T-helper 1 cell treated with Interleukin-12 subunit alpha and Interleukin-12 subunit beta and Interleukin-4 antibody, amounts not matched to agents 30 ng/mL and 1 ng/mL, for 36 hours (primary cell): Measurements from ENCODE around the gene ALK. TPM values are rescaled to one million over a fixed set of nuclear protein-coding genes. Genes with fewer than 3 reads are reported as not detected.

Experiments
- intact Hi-C: fragments of 100-400 bp; cut with micrococcal nuclease; formaldehyde crosslinking; loops from one replicate; pipeline ENCODE4 v1.15.1; 2024
- total RNA-seq: library from RNA; stranded (reverse); gene quantifications from 2 replicates; pipeline ENCODE4 v1.2.3, GENCODE V29; 2022

Gene ALK
- total RNA-seq, 1 donor from 2014 or later, result not detected

DNA sequence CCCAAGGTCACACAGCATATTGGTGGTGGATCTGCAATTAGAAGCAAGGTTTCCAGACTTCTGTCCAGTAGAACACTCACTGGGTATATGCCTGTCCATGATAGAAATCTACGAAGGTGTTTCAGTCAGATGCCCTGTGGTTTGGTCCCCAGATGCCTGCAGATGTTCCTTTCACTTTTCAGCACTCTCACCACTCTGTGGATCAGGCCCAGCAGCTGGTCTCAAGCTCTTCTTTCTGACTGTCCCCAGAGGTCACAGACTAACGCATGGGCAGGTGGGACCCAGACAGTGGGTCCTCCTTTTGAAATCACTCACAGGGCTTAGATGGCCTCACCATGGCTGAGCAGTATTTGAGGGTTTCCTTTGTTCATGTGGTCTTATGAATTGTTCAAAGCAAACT is 376.5 kb downstream of the ALK start:
- intact Hi-C loops, result no loop called here

DNA sequence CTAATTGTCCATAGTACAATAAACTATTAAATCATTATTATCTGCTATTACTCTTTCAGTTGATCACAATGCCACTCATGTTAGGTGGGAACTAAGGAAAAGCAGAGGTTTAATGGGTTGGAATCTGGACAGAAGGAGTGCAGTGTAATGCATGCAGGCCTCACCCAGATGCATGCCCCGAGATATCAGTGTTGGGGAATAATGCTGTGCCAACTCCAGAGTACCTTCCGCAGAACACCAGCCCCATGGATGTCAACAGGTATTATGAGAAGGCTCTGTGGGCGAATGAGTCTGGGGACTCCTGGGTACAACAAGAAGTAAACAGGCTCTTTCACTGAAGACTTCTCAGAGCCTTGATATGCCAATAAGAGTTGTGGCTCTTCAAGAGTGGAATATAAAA is 377.4 kb downstream of the ALK start:
- intact Hi-C loops, result no loop called here

DNA sequence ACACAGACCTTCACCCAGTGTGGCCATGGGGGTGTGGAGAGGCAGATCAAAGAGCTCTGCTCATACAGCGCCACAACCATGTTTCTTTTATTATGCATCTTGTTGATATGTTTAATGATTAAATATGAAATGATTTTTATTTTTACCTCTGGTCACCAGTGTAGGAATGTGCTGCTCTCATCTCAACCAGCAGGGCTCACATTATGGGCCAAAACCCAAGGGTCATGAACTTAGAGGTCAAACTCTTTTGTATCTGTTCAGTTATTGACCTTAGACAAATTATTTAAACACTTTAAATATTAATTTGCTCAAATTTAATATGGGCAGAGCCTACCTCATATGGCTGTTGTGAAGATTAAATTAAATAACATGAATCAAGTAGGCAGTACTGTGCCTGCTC is 386.2 kb downstream of the ALK start:
- intact Hi-C loops, result no loop called here

DNA sequence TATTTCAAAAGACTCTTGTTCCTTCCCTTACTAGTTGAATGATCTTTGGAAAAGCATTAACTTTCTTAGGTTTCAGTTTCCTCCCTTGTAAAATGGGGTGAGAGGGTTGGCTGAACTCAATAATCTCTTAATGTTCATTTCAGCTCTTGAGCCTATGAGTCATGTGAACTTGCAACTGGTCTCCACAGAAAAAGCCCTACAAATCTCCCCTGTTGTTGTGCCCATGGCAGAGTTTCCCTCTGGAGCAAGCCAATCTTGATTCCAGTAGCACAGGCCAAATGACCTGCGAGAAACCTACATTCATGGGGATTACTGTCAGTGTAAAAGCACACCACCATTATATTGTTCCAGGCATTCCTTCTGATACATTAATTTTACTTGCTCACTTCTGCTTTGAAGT is 388.9 kb downstream of the ALK start:
- intact Hi-C loops, result no loop called here

DNA sequence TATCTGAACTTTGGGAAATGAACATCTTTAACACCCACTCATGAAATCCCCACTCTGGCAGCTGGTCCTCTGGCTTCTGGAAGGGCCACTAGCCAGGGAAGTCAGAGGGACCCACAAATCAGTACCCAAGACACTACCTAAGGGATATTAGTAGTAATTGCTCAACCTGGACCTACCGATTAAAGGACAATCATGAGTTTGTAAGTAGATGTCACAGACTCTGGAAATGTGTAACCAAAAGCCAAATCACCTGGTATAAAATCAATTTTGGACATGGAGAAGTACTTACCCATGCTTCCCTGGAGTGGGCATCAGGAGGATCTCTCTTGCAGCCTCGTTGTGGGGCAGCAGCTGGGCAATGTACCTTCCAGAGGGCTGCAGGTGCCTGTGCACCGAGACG is 389.8 kb downstream of the ALK start:
- intact Hi-C loops, result no loop called here

DNA sequence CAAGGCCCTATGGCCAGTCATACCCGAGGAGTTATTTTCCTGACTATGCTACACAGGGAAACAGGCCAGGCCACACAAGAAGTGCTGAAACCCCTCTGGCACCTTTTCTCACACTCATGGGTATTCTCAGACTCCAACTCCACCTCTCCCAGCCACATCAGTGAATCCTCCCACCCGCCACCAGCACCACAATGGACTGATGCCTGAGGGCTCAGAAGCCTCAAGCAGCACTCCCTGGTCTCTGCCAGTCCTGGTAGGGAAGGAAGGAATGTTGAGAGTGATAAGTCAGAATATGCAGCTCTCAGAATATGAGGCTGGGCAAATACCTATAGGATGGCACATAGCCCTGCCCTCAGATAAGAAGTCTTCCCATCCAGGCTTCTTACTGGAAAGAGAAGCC is 391.1 kb downstream of the ALK start:
- intact Hi-C loops, result no loop called here

DNA sequence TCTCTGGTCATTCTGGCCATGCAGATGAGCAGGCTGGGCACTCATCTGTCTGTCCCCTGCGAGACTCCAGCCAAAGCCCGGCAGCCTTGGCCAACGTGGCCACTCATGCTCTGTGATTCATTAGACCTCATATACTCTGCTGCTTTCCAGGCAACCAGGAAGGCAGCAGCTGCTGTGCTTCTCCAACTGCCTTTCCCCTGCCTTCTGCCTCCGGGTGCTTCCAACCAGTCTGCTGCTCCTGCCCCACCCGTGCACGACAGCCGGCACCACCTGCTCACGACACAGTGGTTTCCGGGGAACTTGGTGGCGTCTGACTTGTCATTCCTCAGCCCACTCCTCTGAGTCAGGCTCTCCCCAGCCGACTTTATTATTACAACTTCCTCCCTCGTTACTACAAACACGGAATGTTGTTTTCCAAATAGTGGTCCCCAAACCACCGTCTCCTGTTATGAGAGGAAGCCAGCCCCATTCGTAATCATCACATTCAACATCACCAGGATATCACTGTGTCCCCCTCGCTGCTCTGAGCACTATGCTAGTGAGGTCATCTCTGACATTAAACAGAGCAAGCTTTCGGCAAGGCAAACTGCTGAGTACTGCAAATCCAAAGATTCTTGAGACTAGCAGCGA is 392.4 kb downstream of the ALK start:
- intact Hi-C loops, result no loop called here

DNA sequence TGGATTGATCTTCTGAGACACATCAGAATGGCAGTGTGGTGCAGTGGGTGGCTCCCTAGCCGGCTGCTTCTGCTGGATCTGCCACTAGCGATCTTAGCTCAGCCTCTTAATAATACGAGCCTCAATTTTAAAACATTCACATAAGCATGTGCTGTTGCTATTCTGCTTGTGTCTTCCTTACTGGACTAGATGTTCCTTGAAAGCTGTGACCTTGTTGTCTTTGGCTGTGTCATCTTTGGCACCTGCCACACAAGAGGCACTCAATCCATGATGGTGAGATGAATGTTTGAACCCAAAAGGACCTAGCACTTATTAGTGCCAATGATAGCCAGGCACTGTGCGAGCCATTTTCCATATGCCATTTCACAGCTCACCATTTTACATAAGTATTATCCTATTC is 393.0 kb downstream of the ALK start:
- intact Hi-C loops, result no loop called here

DNA sequence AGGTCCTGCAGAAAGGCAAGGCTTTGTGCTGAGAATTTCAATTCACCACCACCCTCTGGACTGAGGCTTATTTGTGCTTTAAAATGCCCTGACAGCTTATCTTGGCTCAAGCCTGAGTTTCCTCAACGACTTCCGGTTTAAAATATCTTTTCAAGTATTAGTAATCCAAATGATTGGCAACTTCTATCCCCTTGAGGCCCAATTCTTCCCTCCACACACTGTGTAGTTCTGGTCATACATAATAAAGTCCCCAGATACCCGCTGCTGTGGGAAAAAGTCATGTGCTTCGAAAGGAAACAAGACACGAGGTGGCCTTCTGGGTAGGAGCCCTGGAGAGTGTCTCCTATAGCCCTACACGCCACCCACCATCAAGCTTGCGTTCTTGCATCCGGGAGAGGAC is 393.4 kb downstream of the ALK start:
- intact Hi-C loops, result no loop called here

DNA sequence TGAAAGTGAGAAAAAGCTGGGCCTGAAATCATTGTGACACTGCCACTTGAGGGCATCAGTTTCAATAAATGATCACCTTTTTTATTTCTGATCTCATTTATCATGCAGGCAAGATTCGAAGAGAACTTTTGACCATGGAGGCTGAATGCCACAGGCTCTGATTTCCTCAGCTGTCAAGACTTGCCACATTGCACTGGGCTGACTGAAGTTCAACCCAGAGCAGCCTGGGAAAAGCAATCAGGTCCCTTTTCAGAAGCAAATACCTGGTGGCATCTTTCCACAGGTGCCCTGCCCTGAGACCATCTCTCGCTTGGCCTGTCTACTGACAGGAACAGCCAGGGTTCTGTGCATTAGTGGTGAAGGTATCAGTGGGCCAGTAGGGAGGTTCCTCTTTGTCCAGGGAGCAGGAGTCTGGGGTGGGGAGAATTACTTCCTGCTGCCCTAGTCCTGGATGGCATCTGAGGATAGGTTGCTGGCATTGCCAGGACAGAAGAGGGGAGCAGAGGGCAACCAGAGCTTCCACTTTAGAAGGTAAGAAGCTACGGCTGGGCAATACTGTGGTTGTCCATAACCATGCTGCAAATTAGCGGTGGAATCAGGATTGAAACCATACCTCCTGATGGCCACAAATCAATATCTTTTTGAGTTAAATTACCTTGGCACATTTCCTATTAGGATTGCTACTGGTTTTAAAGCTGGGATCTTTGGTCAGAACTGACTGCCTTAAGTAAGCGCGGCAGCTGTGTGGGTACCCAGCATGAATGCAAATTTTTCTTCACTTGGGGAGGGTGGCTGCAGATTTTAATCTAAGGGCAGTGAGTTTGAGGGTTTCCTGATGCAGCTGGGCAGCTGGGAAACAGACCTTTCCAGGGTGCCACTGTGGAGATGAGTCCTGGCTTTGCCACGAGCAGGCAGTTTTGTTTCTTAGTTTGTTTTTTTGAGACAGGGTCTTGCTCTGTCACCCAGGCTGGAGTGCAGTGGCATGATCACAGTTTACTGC is 394.5 kb downstream of the ALK start:
- intact Hi-C loops, result no loop called here

DNA sequence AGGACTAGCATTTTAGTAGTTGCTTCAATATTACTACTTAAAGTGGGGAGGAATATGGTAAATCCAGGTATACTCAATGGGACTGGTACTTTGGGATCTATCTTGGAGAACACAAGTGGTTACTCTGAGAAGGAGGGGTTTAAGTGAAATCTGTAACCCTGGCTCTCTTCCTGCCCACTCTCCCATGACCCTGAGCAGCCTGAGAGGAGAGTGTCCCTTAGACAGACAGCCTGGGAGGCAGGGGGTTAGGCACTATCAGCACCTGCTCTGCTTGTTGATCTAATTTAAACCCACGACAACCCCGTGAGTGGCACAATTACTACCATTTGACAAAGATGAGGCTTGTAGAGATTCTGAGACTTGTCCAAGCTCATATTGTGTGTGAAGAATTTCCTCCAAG is 395.5 kb downstream of the ALK start:
- intact Hi-C loops, result no loop called here

DNA sequence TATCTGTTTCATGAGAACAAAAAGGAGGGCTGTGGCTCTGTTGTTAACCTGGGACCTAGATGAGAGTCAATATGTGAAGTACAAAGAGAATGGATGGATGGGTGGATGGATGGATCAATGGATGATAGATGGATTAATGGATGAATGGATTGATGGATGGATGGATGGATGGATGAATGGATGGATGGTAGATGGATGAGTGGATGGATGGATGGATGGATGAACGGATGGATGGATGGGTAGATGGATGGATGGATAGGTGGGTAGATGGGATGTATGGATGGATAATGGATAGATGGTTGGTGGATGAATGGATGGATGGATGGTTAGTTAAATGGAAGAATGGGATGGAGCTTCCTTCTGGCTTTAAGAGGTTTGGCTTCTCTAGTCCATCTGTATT is 396.7 kb downstream of the ALK start:
- intact Hi-C loops, result no loop called here

DNA sequence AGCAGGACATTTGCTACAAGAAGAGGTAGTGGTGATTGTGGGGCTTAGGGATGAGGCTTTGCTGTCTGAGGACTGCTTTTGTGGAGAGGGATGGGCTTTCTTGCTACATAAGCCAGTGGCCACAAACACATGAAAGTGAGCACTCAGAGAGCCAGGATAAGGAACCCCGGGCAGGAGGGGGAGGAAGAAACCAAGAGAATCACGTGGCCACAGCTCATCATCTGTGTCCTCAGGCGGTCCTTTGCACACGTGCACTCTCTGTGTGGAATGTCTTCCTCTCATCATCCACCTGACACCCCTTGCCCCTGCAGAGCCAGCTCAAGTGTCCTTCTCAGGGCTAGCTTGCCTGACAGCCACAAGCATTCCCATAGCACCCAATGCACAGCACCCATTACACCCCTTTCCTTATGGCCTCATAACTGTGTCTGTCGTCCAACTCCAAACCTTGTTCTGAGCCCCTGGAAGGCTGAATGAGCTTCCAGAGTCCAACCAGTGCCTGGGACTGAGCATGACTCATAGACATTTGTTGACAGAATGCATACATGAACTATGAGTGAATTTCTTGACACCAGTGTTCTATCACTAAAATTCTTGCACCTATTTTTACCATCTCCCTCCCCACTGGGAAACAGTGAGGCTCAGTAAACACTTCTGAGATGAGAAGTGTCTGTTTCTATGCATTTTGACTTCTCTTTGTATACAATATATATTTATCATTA is 398.3 kb downstream of the ALK start:
- intact Hi-C loops, result no loop called here

DNA sequence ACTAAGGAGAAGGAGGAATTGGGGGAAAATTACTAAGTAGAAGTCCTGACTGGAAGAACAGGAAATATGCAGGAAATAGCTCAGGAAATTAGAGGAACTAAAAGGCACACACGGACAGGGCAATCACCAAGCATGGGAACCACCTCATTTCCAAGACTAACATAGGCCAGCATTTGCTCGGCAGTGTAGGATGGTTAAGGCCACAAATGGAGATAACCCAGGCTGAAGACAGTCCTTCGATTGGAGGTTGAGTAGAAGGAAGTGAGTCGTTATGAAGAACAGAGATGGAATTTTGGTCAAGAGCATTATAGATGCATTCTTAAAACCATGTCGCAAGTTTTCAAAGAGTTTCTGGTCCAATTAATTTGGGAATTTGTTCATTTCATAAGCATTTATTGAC is 401.4 kb downstream of the ALK start:
- intact Hi-C loops, result no loop called here

DNA sequence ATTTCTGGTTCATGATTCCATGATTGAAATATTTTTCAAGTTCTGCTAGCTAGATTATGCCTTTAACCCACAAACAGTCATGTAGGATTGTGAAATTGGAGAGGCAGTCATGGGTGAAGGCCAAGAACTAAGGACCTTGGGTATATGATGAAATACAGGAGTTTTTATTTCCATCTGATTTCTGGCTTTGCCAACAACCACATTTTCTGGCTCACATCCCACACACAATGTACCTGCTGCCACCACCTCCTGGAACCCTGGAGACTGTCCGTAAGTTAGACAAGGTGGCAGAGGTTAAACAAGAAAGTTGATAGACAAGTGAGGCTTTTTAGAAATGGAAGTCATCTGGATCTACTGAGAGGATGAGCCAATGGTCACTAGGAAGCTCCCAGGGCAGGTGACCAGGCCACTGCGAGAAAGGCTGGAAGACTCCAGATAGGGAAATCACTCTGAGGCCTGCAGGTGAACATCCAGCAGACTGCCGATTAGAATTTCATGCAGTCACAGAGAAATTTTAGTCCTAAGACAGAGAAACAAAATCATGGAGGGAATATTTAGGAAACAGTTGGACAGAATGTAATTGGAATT is 402.0 kb downstream of the ALK start:
- intact Hi-C loops, result no loop called here

DNA sequence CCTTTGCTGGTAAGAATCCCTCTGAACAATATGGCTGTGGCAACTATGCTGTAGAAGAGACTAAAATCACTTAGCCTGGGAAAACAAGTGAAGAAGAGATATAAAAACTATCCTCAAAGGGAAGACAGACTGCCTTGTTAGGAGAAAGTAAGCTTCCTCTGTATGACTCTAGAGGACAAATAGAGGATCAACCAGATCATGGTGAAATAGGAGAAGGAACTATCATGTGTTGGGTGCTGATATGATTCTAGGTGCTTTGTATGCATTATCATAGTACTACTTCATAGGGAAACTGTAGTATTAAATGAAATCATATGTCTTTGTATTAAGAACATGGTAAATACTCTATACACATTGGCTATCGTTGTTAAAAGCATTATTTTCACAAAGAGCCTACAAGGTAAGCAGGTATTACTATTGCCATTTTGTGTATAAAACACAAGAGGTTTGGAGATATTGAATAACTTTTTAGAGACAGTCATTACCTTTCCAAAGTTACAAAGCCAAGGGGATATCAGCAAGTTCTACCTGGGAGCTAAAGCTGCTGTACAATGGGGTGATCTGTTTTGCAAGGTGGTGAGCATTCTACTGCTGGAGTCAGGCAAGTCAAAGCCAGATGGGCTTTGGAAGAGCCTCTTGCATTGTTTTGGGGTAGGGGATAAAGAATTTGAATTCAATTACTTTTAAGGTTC is 402.6 kb downstream of the ALK start:
- intact Hi-C loops, result no loop called here

DNA sequence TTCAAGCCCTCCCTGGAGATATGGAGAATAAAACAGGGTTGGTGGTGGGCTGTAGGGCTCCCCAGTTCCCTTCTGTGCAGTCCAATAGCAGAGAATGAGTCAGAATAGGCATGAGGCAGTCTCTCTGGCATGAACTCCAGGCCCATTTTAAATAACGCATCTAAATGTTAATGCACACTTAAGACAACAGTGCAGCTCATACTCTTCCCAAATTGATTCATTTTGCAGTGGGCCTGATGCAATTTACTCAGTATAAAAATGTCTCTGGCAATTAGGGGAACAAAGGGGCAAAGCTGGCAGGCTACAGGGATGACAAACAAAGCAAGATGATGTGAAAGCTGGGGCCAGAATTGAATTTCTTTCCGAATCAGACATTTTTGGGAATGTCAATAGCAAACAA is 403.4 kb downstream of the ALK start:
- intact Hi-C loops, result no loop called here

DNA sequence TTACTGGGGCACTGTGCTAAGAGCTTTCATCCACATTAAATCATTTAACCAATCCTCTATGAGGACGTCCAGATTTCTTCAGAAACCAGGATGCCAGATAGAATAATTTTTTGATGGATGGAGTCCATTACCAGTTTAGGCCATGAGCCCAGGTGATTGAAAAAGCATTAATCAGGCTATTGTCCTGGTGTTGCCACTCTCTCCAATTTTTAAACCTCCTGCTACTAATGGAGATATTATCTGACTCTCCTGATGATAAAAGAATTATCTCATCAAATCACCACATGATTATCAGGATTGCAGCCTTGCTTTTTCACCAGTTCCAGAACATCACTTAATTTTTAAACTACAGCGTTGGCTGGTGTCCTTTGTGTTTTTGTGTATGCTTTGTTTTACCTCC is 404.0 kb downstream of the ALK start:
- intact Hi-C loops, result no loop called here

DNA sequence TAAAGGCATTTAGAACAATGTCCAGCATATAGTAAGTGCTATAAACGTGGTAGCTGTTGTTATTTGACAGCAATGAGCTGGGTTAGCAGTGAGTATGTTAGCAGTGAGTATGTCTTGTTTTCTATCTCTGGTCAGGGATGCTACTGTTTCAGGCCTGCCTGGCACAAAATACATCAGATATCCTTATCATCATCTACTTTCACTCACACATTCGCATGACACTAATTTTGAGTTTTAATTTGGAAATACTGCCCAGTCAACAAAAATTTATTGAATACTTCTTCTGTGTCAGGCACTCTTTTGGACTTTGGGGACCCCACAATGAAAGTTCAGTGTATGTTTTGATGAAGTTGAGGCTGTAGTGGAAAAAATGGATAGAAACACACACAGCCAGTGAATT is 404.6 kb downstream of the ALK start:
- intact Hi-C loops, result no loop called here

DNA sequence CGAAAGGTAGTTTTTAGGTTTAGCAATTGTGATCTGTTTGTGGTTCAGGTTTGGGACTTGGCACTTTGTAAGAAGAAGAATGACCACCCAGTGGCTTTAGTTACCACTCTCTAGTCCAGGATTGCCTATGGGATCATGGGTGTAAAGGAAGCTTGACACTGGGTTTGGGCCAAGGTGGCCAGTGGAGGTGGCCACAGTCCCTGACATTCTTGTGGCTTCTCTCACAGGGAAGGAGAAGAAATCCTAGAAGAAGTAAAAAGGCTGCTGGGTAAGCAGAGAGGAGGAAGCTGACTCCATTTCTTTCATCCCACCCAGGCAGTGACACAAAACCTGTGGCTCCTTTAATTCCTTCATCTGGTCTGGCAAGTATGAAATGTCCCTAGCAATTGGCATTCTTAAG is 411.5 kb downstream of the ALK start:
- intact Hi-C loops, result no loop called here

DNA sequence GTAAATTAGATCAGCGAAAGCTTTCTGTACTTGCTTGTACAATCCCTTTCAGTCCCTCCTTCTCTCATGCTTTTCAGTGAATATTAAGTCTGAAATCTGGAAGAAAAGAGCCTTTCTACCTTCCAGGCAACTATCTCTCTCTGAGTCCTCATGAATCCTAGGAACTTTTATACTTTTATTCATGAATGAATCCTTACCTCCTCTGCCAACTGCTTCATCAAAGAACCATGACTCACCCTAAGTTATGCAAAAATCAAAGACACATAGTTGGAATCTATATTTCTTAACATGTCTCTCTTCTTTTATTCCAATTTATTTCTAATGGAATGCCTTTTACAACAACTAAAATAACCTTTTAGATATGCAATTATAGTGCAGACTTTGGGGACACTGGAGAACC is 412.0 kb downstream of the ALK start:
- intact Hi-C loops, result no loop called here
